SK-N-SH (cell line): ENCODE data around the gene RSRC1. TPM values are rescaled to one million over a fixed set of nuclear protein-coding genes. Genes with fewer than 3 reads are reported as not detected.

Experiments
- CTCF ChIA-PET: fragments of 300-600, 350-600 bp; formaldehyde crosslinking; extraction: SDS; loops from one replicate; lab custom pipeline; 2021; lab: Yijun Ruan, JAX
- POLR2A ChIA-PET: fragments of 350-600 bp; sonication (Branson Sonifier 250); formaldehyde crosslinking; extraction: SDS; loops from one replicate; lab custom pipeline; 2020; ENCODE audit warnings: antibody characterized with exemption, inconsistent platforms; lab: Yijun Ruan, JAX
- DNase-seq: peaks from one replicate; pipeline ENCODE4 v3.0.0; 2012
- H2AFZ ChIP-seq: fragments of 200-600 bp; sonication (generic); 2 replicates; pipeline ENCODE4 v1.8.1; 2016; ENCODE audit warnings: antibody characterized with exemption, mild to moderate bottlenecking, low read depth
- H3F3A ChIP-seq: fragments of 200-600 bp; sonication (generic); replicated peaks from 2 replicates; pipeline ENCODE3; 2016; ENCODE audit warnings: antibody characterized with exemption, mild to moderate bottlenecking; ENCODE audit not compliant: insufficient read depth
- H3K27ac ChIP-seq, 2 experiments: fragments of 200-500 bp in 1 of 2; fragments of 200-600 bp in 1 of 2; sonication (Bioruptor generic) in 1 of 2; sonication (generic), shearing (Covaris generic) in 1 of 2; 2 replicates each; pipeline versions ENCODE4 v1.5.1 to v1.6.1; 2014 to 2016; ENCODE audit warnings: low read depth in 2 of 2, inconsistent platforms in 1 of 2, low read length in 1 of 2, mild to moderate bottlenecking in 1 of 2, mixed read lengths in 1 of 2
- H3K27me3 ChIP-seq: fragments of 200-600 bp; sonication (generic), shearing (Covaris generic); 2 replicates; pipeline ENCODE4 v1.6.1; 2016; ENCODE audit warnings: mixed run types; ENCODE audit not compliant: insufficient read depth
- H3K36me3 ChIP-seq, 2 experiments: fragments of 200-500 bp in 1 of 2; fragments of 200-600 bp in 1 of 2; sonication (Bioruptor generic) in 1 of 2; sonication (generic) in 1 of 2; replicated peaks in 1 of 2; 2 replicates each; pipeline versions ENCODE3 to v1.5.1; 2014 to 2016; ENCODE audit warnings: low read length in 1 of 2, mild to moderate bottlenecking in 1 of 2; ENCODE audit not compliant: insufficient read depth in 2 of 2, control insufficient read depth in 1 of 2
- H3K4me1 ChIP-seq, 2 experiments: fragments of 200-500 bp in 1 of 2; fragments of 200-600 bp in 1 of 2; sonication (Bioruptor generic) in 1 of 2; sonication (generic), shearing (Covaris generic) in 1 of 2; 2 replicates each; pipeline versions ENCODE4 v1.5.1 to v1.6.1; 2014 to 2016; ENCODE audit warnings: low read depth in 1 of 2, low read length in 1 of 2, mixed run types in 1 of 2; ENCODE audit not compliant: insufficient read depth in 2 of 2, control insufficient read depth in 1 of 2
- H3K4me2 ChIP-seq: fragments of 200-600 bp; sonication (generic), shearing (Covaris generic); 2 replicates; pipeline ENCODE4 v1.6.1; 2017; ENCODE audit warnings: mixed run types
- H3K4me3 ChIP-seq, 2 experiments: fragments of 200-500 bp in 1 of 2; fragments of 200-600 bp in 1 of 2; sonication (Bioruptor generic) in 1 of 2; sonication (generic), shearing (Covaris generic) in 1 of 2; 2 replicates each; pipeline versions ENCODE4 v1.5.1 to v1.8.1; 2014 to 2016; ENCODE audit warnings: low read depth in 2 of 2, inconsistent platforms in 1 of 2, low read length in 1 of 2, mild to moderate bottlenecking in 1 of 2, mixed read lengths in 1 of 2, moderate library complexity in 1 of 2
- H3K79me2 ChIP-seq: fragments of 200-600 bp; sonication (generic); 2 replicates; pipeline ENCODE4 v1.8.1; 2017; ENCODE audit warnings: mild to moderate bottlenecking; ENCODE audit not compliant: insufficient read depth
- H3K9ac ChIP-seq: fragments of 200-600 bp; sonication (generic); 2 replicates; pipeline ENCODE4 v1.6.1; 2017; ENCODE audit warnings: mixed run types
- H3K9me2 ChIP-seq: fragments of 200-600 bp; sonication (generic); 2 replicates; pipeline ENCODE4 v1.6.1; 2017; ENCODE audit warnings: mixed run types
- H3K9me3 ChIP-seq: fragments of 200-600 bp; sonication (generic); 2 replicates; pipeline ENCODE4 v1.6.1; 2017; ENCODE audit warnings: mixed run types, mild to moderate bottlenecking, moderate library complexity
- H4K20me1 ChIP-seq: fragments of 200-600 bp; sonication (generic); 2 replicates; pipeline ENCODE4 v1.6.1; 2017; ENCODE audit warnings: mild to moderate bottlenecking, mixed run types; ENCODE audit not compliant: insufficient read depth
- FOSL2 ChIP-seq: IDR thresholded peaks from 2 replicates; pipeline ENCODE4 v1.4.0; 2012; ENCODE audit warnings: low read depth, mild to moderate bottlenecking, moderate library complexity, borderline replicate concordance
- FOXJ3 ChIP-seq: sonication (generic); formaldehyde crosslinking; IDR thresholded peaks from 2 replicates; pipeline ENCODE4 v1.5.1; 2020; ENCODE audit warnings: mild to moderate bottlenecking, missing genetic modification reagents
- FOXM1 ChIP-seq: IDR thresholded peaks from 2 replicates; pipeline ENCODE4 v1.4.0; 2012; ENCODE audit warnings: low read depth, mild to moderate bottlenecking
- MEF2A ChIP-seq: IDR thresholded peaks from 2 replicates; pipeline ENCODE4 v1.4.0; 2012; ENCODE audit warnings: low read depth, borderline replicate concordance
- MXI1 ChIP-seq: IDR thresholded peaks from 2 replicates; pipeline ENCODE4 v1.6.1; 2012; ENCODE audit warnings: mild to moderate bottlenecking, low read depth, low read length, improper control_type of control experiment
- NFIC ChIP-seq: IDR thresholded peaks from 2 replicates; pipeline ENCODE4 v1.4.0; 2012; ENCODE audit warnings: borderline replicate concordance
- POLR2AphosphoS5 ChIP-seq: IDR thresholded peaks from 2 replicates; pipeline ENCODE4 v1.6.1; 2012; ENCODE audit warnings: low read depth, low read length
- RAD21 ChIP-seq: IDR thresholded peaks from 2 replicates; pipeline ENCODE4 v1.6.1; 2012; ENCODE audit warnings: mild to moderate bottlenecking, low read length
- RXRA ChIP-seq: IDR thresholded peaks from 2 replicates; pipeline ENCODE4 v1.4.0; 2012; ENCODE audit warnings: low read depth, mild to moderate bottlenecking, borderline replicate concordance
- SMC3 ChIP-seq: IDR thresholded peaks from 2 replicates; pipeline ENCODE4 v1.6.1; 2012; ENCODE audit warnings: low read depth, low read length, improper control_type of control experiment
- TCF12 ChIP-seq: IDR thresholded peaks from 2 replicates; pipeline ENCODE4 v1.4.0; 2012
- TEAD4 ChIP-seq: IDR thresholded peaks from 2 replicates; pipeline ENCODE4 v1.4.0; 2012; ENCODE audit warnings: mild to moderate bottlenecking, borderline replicate concordance; ENCODE audit not compliant: insufficient read depth
- WGBS: methylation state at CpG from one replicate; pipeline ENCODE4 v1.1.6; 2017; ENCODE audit warnings: low lambda C conversion rate; 5-methylcytosine and 5-hydroxymethylcytosine counted together
- polyA plus RNA-seq, 3 experiments: library from polyadenylated mRNA; depleted of rRNA; stranded (reverse); fragments of >200 nt; gene quantifications; 2 replicates each; pipeline ENCODE4 v1.2.3, GENCODE V29; 2012
- TF ChIP-seq, protein P1 (sequence below): IDR thresholded peaks from 2 replicates; pipeline ENCODE4 v1.4.0; 2012; ENCODE audit warnings: low read depth, borderline replicate concordance
- TF ChIP-seq, protein P2 (sequence below): fragments of 200-600 bp; sonication (generic); IDR thresholded peaks from 2 replicates; pipeline ENCODE4 v1.6.1; 2017; ENCODE audit warnings: antibody characterized with exemption, mild to moderate bottlenecking, moderate library complexity
- TF ChIP-seq, protein P3 (sequence below): IDR thresholded peaks from 2 replicates; pipeline ENCODE4; 2012
- TF ChIP-seq, protein P4 (sequence below): fragments of 150-350 bp; IDR thresholded peaks from 2 replicates; pipeline ENCODE4 v1.6.1; 2016; ENCODE audit warnings: mild to moderate bottlenecking, low read depth, low read length
- TF ChIP-seq, protein P5 (sequence below): fragments of 150-350 bp; IDR thresholded peaks from 2 replicates; pipeline ENCODE4 v1.6.1; 2017; ENCODE audit warnings: antibody characterized with exemption, low read length, low read depth, borderline replicate concordance

RSRC1 gene
- polyA plus RNA-seq, 1 of the 3 experiments (the other 2 are of a cell fraction) = 4.5 TPM

DNA sequence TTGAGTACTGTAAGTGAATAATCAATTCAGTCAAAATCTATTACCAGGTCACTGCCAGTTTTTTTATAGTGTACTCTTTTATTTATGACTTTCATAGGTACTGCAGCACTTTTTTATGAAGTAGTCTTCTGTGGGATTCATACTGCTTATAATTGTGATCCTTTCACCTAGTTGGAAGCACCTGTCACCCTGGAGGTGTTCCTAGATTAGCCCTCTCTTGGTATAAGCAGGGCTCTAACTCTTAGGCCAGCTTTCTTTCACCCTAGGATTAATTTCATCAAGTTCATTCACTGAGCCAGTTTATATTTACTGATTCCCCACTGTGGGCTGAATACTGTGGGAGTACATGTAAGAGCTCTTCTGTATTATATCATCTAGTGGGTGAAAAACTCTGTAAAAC is 395.2 kb downstream of the RSRC1 start:
- ChIA-PET CTCF (no interaction called here), POLR2A (no interaction called here)
- Histone ChIP-seq H3K79me2 (no peaks in the 10 kb centered on the region), H4K20me1 (no peaks in the 10 kb centered on the region), H3K36me3 (peaks cover 0 to 3% of the 10 kb centered on the region in 2 experiments), H3K9me3 (no peaks in the 10 kb centered on the region), H3K4me2 (no peak overlapping the region), H3K27ac (no peak overlapping the region), H2AFZ (no peak overlapping the region), H3F3A (no peaks in the 10 kb centered on the region), H3K4me1 (0 out of 4 replicates have a peak, but pooled peaks cover 0 to 5% of the 10 kb centered on the region in 2 experiments), H3K27me3 (no peaks in the 10 kb centered on the region), H3K4me3 (no peak overlapping the region), H3K9me2 (no peaks in the 10 kb centered on the region), H3K9ac (no peak overlapping the region)
- TF ChIP-seq SMC3 (no peak), FOSL2 (no peak), MEF2A (no peak), RAD21 (no peak), TEAD4 (no peak), NFIC (no peak), MXI1 (no peak), RXRA (no peak)
- TF ChIP-seq, protein P1, sequence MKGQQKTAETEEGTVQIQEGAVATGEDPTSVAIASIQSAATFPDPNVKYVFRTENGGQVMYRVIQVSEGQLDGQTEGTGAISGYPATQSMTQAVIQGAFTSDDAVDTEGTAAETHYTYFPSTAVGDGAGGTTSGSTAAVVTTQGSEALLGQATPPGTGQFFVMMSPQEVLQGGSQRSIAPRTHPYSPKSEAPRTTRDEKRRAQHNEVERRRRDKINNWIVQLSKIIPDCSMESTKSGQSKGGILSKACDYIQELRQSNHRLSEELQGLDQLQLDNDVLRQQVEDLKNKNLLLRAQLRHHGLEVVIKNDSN = no peak
- TF ChIP-seq, protein P2, sequence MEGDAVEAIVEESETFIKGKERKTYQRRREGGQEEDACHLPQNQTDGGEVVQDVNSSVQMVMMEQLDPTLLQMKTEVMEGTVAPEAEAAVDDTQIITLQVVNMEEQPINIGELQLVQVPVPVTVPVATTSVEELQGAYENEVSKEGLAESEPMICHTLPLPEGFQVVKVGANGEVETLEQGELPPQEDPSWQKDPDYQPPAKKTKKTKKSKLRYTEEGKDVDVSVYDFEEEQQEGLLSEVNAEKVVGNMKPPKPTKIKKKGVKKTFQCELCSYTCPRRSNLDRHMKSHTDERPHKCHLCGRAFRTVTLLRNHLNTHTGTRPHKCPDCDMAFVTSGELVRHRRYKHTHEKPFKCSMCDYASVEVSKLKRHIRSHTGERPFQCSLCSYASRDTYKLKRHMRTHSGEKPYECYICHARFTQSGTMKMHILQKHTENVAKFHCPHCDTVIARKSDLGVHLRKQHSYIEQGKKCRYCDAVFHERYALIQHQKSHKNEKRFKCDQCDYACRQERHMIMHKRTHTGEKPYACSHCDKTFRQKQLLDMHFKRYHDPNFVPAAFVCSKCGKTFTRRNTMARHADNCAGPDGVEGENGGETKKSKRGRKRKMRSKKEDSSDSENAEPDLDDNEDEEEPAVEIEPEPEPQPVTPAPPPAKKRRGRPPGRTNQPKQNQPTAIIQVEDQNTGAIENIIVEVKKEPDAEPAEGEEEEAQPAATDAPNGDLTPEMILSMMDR = no peak
- TF ChIP-seq, protein P3, sequence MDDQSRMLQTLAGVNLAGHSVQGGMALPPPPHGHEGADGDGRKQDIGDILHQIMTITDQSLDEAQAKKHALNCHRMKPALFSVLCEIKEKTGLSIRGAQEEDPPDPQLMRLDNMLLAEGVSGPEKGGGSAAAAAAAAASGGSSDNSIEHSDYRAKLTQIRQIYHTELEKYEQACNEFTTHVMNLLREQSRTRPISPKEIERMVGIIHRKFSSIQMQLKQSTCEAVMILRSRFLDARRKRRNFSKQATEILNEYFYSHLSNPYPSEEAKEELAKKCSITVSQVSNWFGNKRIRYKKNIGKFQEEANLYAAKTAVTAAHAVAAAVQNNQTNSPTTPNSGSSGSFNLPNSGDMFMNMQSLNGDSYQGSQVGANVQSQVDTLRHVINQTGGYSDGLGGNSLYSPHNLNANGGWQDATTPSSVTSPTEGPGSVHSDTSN = no peak
- DNase-seq = no peak

DNA sequence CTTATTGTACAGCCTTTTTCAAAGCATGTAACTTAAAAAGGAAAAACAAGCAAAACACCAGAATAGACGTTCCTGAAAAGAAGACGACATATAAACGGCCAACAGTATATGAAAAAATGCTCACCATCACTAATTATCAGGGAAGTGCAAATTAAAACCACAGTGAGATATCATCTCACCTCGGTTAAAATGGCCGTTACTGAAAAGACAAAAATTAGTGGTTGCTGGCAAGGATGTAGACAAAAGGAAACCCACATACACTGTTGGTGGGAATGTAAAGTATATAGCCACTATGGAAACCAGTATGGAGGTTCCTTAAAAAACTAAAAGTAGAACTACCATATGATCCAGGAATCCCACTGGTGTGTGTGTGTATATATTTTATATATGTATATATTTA is 396.6 kb downstream of the RSRC1 start:
- Histone ChIP-seq H3F3A (no peaks in the 10 kb centered on the region), H3K9me3 (no peaks in the 10 kb centered on the region), H3K4me1 (0 out of 4 replicates have a peak, but pooled peaks cover 0 to 5% of the 10 kb centered on the region in 2 experiments), H3K9me2 (no peaks in the 10 kb centered on the region), H3K4me2 (no peak overlapping the region), H2AFZ (no peak overlapping the region), H3K9ac (no peak overlapping the region), H3K4me3 (no peak overlapping the region), H3K79me2 (no peaks in the 10 kb centered on the region), H3K36me3 (peaks cover 0 to 3% of the 10 kb centered on the region in 2 experiments), H3K27ac (no peak overlapping the region), H4K20me1 (no peaks in the 10 kb centered on the region), H3K27me3 (no peaks in the 10 kb centered on the region)
- TF ChIP-seq, protein P4, sequence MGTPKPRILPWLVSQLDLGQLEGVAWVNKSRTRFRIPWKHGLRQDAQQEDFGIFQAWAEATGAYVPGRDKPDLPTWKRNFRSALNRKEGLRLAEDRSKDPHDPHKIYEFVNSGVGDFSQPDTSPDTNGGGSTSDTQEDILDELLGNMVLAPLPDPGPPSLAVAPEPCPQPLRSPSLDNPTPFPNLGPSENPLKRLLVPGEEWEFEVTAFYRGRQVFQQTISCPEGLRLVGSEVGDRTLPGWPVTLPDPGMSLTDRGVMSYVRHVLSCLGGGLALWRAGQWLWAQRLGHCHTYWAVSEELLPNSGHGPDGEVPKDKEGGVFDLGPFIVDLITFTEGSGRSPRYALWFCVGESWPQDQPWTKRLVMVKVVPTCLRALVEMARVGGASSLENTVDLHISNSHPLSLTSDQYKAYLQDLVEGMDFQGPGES = no peak
- TF ChIP-seq, protein P1 = no peak
- TF ChIP-seq FOXM1 = no peak
- no peak for TF ChIP-seq POLR2AphosphoS5
- TF ChIP-seq, protein P5, sequence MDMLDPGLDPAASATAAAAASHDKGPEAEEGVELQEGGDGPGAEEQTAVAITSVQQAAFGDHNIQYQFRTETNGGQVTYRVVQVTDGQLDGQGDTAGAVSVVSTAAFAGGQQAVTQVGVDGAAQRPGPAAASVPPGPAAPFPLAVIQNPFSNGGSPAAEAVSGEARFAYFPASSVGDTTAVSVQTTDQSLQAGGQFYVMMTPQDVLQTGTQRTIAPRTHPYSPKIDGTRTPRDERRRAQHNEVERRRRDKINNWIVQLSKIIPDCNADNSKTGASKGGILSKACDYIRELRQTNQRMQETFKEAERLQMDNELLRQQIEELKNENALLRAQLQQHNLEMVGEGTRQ = no peak
- no peak for TF ChIP-seq FOXJ3
- no peak for TF ChIP-seq TCF12
- TF ChIP-seq RXRA = no peak
- no peak for TF ChIP-seq FOSL2
- POLR2A ChIA-PET = no interaction called here
- CTCF ChIA-PET = no interaction called here
- DNase-seq = no peak
- 91% methylated on average over 5 of the region's 5 CpGs for WGBS
